GM12892 (cell line): Measurements from ENCODE around the gene CTXN2.

Experiments used
- DNase-seq: peaks from one replicate; pipeline ENCODE4 v3.0.0; 2011; ENCODE audit not compliant: insufficient read length
- FAIRE-seq: peaks from 2 replicates; lab custom pipeline; 2011; peaks lifted over from hg19 to GRCh38; lab: Jason Lieb, UNC
- POLR2A ChIP-seq: IDR thresholded peaks from 2 replicates; pipeline ENCODE4 v1.6.1; 2011; ENCODE audit warnings: low read depth, low read length, control low read depth
- POLR2AphosphoS5 ChIP-seq: IDR thresholded peaks from 2 replicates; pipeline ENCODE4 v1.6.1; 2011; ENCODE audit warnings: low read depth, low read length, control low read depth
- TAF1 ChIP-seq: IDR thresholded peaks from 2 replicates; pipeline ENCODE4 v1.6.1; 2011; ENCODE audit warnings: low read depth, mild to moderate bottlenecking, control low read depth, low read length, borderline replicate concordance

CTXN2 gene

DNA sequence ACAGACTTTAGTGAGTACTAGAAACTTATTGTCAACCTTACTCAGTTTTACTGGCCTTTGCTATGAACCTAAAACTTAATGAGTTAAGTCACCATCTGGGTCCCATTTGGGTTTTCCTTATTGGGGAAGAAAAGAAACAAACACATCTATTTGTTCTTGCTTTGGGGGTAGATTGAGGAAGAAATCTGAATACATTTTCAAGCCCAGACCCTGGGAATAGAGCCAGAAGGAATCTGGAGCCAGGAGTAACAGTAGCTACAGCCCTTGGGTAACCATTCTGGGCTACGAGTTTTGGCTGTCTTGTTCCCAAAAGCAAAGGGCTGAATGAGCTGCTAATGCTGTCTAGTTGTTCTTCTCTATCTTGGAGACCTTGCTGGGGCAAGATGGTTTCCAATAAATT, 31.2 kb downstream of the CTXN2 start:
- FAIRE-seq (no peak), DNase-seq (no peak)
- TF ChIP-seq TAF1 (no peak), POLR2AphosphoS5 (no peak), POLR2A (no peak)

DNA sequence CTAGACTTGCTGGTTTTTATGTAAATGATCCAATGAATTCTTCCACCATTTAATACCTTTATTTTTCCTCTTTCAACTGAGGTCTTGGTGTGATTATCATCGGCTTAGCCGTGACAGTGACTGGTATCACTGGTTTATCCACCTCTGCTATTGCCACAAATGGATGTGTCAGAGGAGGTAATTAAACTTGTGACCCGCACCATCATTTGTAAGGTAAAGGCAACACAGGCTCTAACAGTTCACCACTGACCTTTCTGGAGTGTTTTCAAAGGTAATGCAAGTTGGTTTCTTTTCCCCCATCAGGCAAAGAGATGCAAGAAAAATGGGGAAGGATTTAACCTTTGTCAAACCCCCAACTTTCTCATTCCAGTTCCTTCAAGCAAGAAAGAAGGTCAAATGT, 34.3 kb downstream of the CTXN2 start:
- FAIRE-seq (no peak), DNase-seq (no peak)
- TF ChIP-seq TAF1 (no peak), POLR2AphosphoS5 (no peak), POLR2A (no peak)

DNA sequence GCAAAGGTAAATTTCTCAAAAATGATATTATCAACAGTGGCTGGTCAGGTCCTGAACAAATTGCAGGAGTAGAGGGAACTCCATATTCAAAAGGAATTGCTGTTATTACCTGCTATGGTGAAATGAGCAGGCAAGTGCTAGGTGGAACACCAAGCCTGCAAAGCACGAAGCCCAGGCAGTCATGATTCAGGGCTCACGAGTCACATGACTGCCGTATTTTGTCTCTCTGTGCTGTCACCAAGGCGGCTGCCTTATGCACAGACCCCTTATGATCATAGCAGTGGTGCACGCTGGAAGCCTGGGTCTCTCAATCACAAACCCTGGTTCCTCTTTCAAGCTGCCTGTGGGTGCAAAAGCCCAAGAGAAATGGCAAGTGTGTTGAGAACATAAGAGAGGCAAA, 39.0 kb downstream of the CTXN2 start:
- no peak for DNase-seq
- no peak for TF ChIP-seq TAF1
- no peak for TF ChIP-seq POLR2A
- no peak for TF ChIP-seq POLR2AphosphoS5
- FAIRE-seq: no peak

DNA sequence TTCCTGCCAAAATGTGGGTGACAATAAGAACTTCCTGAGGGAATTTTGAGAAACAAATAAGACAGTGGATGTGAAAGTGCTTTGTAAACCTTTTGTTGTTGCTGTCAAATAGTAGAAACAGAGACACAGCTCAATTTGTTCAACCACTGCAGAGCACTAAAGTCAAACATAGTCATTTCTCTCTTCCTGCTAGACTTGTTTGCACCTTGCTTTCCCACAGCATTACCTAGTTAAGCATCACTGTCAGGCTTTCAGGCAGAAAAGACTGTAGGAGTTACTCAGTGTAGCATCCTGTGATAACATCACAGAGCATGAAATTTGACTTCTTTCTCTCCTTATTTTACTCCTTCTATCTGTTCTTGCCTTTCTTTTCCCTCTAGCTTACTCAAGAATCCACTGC, 41.8 kb downstream of the CTXN2 start:
- TF ChIP-seq TAF1 (no peak), POLR2AphosphoS5 (no peak), POLR2A (no peak)
- FAIRE-seq (no peak), DNase-seq (no peak)

DNA sequence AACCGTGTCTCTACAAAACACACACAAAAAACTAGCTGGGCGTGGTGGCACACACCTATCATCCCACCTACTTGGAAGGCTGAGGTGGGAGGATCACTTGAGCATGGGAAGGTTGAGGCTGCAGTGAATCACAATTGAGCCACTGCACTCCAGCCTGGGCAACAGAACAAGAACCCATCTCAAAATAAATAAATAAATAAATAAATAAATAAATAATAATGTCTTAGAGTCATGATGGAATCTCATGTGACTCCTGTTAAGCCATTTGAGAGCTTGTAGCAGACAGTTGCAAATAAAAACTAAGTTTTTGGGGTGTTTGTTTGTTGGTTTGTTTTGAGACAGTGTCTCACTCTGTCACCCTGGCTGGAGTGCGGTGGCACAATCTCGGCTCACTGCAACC, 47.9 kb downstream of the CTXN2 start:
- TF ChIP-seq POLR2A (no peak), POLR2AphosphoS5 (no peak), TAF1 (no peak)
- no peak for DNase-seq
- no peak for FAIRE-seq

DNA sequence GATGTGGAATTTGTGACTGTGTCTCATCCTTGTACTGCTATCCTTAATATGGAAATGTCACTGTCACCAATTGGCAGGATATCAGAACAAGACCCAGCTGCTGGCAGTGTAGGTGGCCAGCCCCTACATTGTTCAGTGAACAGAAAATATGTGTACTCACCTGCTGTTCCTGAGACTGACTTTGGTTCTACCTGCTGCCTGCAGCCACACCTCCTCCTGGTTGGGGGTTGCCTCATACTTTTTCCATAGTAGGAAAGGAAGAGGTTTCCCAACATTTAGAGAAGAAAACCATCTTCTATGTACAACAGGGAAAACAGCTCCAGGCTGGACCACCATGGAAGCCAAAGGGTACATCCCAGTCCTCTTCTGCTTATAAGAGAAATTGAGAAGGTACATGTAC, 50.5 kb downstream of the CTXN2 start:
- no peak for FAIRE-seq
- no peak for TF ChIP-seq POLR2AphosphoS5
- no peak for TF ChIP-seq POLR2A
- TF ChIP-seq TAF1: no peak
- no peak for DNase-seq

DNA sequence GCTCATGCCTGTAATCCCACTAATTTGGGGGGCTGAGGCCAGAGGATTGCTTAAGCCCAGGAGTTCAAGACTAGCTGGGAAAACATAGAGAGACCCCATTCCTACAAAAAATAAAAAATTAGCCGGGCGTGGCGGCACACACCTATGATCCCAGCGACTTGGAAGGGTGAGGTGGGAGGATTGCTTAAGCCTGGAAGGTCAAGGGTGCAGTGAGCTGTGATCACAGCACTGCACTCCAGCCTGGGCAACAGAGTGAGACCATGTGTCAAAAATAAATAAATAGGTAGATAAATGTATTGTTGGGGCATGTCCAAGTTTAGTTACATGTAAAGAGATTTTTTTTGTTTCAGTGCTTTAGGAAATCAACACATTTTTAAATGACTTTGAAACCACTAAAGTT, 51.1 kb downstream of the CTXN2 start:
- FAIRE-seq (no peak), DNase-seq (no peak)
- no peak for TF ChIP-seq POLR2A
- no peak for TF ChIP-seq POLR2AphosphoS5
- TF ChIP-seq TAF1: no peak

DNA sequence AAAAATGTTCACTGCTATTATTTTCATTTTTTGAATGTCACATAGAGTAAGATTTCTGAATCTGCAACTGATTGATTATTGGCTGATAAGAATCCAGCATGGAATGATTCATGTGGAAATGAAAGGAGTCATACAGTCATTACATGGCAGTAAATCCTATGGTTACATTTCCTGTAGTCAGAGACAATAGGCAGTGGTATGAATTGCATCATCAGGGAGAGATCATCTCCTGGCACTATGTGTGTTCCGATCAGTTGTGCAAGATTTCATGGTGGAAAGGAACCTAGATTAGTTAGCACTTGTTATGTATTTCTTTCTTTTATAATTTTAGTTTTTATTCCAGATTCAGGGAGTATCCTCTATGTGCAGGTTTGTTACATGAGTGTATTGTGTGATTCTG, 53.5 kb downstream of the CTXN2 start:
- no peak for FAIRE-seq
- DNase-seq: no peak
- TF ChIP-seq POLR2AphosphoS5 (no peak), TAF1 (no peak), POLR2A (no peak)

DNA sequence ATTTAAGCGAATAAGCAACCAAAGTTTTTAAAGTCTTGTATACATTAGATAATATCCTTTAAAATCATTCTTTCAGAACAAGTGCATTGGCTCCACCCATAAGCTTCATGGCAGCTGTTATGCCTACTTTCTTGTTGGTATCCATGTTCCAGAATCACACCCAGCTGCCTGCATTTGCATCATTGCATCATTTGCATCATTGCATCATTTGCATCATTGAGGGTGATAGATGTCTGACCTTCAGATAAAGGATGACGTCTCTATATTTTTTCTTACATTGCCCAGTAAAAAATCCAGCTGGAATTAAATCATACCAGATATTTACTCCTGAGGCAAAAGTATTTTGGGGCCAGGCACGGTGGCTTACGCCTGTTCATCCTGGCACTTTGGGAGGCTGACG, 56.9 kb downstream of the CTXN2 start:
- FAIRE-seq: no peak

DNA sequence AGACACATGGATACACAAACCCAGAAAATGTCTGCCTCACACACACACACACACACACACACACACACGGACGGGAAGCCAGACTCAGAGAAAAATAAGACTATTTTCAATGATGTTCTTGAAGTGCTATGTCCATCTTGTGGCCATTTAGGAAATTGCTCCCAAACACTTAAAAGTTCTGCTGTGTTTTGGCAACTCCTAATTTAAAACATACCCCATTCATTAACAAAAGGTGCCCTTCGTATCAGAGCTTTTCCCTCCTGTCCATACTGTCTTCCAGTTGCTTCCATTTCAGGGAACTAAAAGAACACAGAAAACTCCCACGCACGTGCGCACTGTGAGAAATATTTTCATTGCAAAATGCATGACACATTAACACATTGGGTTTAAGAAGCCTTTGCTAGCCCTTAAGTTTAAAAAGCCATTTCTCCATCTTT, 59.2 kb downstream of the CTXN2 start:
- DNase-seq (no peak), FAIRE-seq (peak; percentile 73)
- TF ChIP-seq TAF1 (no peak), POLR2AphosphoS5 (no peak), POLR2A (no peak)

More for the DNA sequence above, 56.9 kb downstream of the CTXN2 start:
- no peak for DNase-seq
- no peak for TF ChIP-seq POLR2AphosphoS5
- TF ChIP-seq TAF1: no peak
- TF ChIP-seq POLR2A: no peak

DNA sequence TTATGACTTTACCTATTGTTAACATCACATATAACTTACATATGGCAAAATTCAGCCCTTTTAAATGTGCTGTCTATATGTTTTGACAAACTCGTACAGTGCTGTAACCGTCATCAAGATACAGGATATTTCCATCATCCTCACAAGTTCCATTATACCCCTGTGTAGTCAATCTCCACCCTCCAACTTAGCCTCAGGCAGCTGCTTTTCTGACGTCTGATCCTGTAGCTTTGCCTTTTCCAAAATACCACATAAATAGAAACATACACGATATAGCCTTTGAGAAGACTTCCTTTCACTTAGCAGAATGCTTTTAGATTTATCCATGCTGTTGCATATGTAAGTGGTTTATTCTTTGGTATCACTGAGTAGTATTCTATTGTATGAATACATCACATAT, 61.7 kb downstream of the CTXN2 start:
- no peak for TF ChIP-seq TAF1
- no peak for TF ChIP-seq POLR2AphosphoS5
- no peak for TF ChIP-seq POLR2A
- no peak for FAIRE-seq
- no peak for DNase-seq
